Endothelial cell of umbilical vein (primary cell): ENCODE data around the gene ABRAXAS1. TPM values are rescaled to one million over a fixed set of nuclear protein-coding genes. Genes with fewer than 3 reads are reported as not detected.

Experiments
- BruUV-seq: library from RNA; stranded (reverse); fragments of 400-500 nt; replicated peaks from 2 replicates; lab custom pipeline; 2021; lab: Mats Ljungman, UMichigan
- CTCF ChIA-PET: fragments of 300-600, 350-600 bp; sonication (Branson Sonifier 250); formaldehyde crosslinking; loops from one replicate; lab custom pipeline; 2021; ENCODE audit warnings: antibody characterized with exemption, inconsistent platforms; lab: Charles Lee
- POLR2A ChIA-PET: fragments of 300-600, 350-600 bp; sonication (Branson Sonifier 250); formaldehyde crosslinking; loops from one replicate; lab custom pipeline; 2021; ENCODE audit warnings: antibody characterized with exemption, inconsistent platforms; lab: Charles Lee
- DNase-seq: peaks from one replicate; pipeline ENCODE4 v3.0.0-alpha.2; 2011; ENCODE audit warnings: low read depth, low spot score
- FAIRE-seq: peaks from 2 replicates; lab custom pipeline; 2011; peaks lifted over from hg19 to GRCh38; lab: Jason Lieb, UNC
- H2AFZ ChIP-seq: 2 replicates; pipeline ENCODE4 v1.6.0; 2012; ENCODE audit warnings: low read depth, low read length, control low read depth, inconsistent platforms
- H3K27ac ChIP-seq: 2 replicates; pipeline ENCODE4 v1.5.1; 2011; ENCODE audit warnings: low read depth, mild to moderate bottlenecking, control low read depth, low read length, moderate library complexity; ENCODE audit not compliant: insufficient read depth
- H3K27me3 ChIP-seq, 2 experiments: 2 replicates each; pipeline versions ENCODE4 v1.6.0 to v1.6.1; 2011; ENCODE audit warnings: low read length in 2 of 2, mixed read lengths in 1 of 2; ENCODE audit not compliant: control insufficient read depth in 2 of 2, insufficient read depth in 2 of 2
- H3K36me3 ChIP-seq, 2 experiments: 2 replicates in 1 of 2; 3 replicates in 1 of 2; pipeline ENCODE4 v1.5.1; 2011; ENCODE audit warnings: low read length in 2 of 2, mild to moderate bottlenecking in 1 of 2, moderate library complexity in 1 of 2; ENCODE audit not compliant: control insufficient read depth in 2 of 2, insufficient read depth in 2 of 2; ENCODE audit errors: extremely low read depth in 1 of 2
- H3K4me1 ChIP-seq: 3 replicates; pipeline ENCODE4 v1.5.1; 2011; ENCODE audit warnings: mild to moderate bottlenecking, low read length; ENCODE audit not compliant: control insufficient read depth, insufficient read depth; ENCODE audit errors: extremely low read depth
- H3K4me2 ChIP-seq: 2 replicates; pipeline ENCODE4 v1.6.1; 2011; ENCODE audit warnings: low read length, control low read depth, mixed read lengths; ENCODE audit not compliant: insufficient read depth
- H3K4me3 ChIP-seq, 3 experiments: fragments of 200-600 bp in 1 of 3; sonication (generic), shearing (Covaris generic) in 1 of 3; replicated peaks in 1 of 3; 2 replicates each; pipeline ENCODE4 v1.5.1; 2011 to 2016; ENCODE audit warnings: control low read depth in 3 of 3, low read length in 3 of 3, mild to moderate bottlenecking in 2 of 3, inconsistent platforms in 1 of 3, low read depth in 1 of 3, moderate library complexity in 1 of 3; ENCODE audit not compliant: insufficient read depth in 1 of 3
- H3K79me2 ChIP-seq: 2 replicates; pipeline ENCODE4 v1.6.0; 2012; ENCODE audit warnings: low read length, inconsistent platforms; ENCODE audit not compliant: control insufficient read depth, insufficient read depth
- H3K9ac ChIP-seq: replicated peaks from 2 replicates; pipeline ENCODE3; 2011; ENCODE audit warnings: low read length, control low read depth; ENCODE audit not compliant: insufficient read depth; ENCODE audit errors: extremely low read depth
- H3K9me1 ChIP-seq: replicated peaks from 3 replicates; pipeline ENCODE4 v1.6.0; 2011; ENCODE audit warnings: mild to moderate bottlenecking, low read length; ENCODE audit not compliant: control insufficient read depth, insufficient read depth; ENCODE audit errors: extremely low read depth
- H3K9me3 ChIP-seq: replicated peaks from 2 replicates; pipeline ENCODE4 v1.5.1; 2012; ENCODE audit warnings: low read length, inconsistent platforms; ENCODE audit not compliant: control insufficient read depth, insufficient read depth
- H4K20me1 ChIP-seq: replicated peaks from 2 replicates; pipeline ENCODE3; 2011; ENCODE audit warnings: mild to moderate bottlenecking, low read length; ENCODE audit not compliant: control insufficient read depth, insufficient read depth; ENCODE audit errors: extremely low read depth
- EZH2 ChIP-seq: IDR thresholded peaks from 2 replicates; pipeline ENCODE4 v1.6.1; 2012; ENCODE audit warnings: borderline replicate concordance, low read depth, mild to moderate bottlenecking, moderate library complexity, low read length, inconsistent platforms; ENCODE audit not compliant: severe bottlenecking
- FOS ChIP-seq: IDR thresholded peaks from 2 replicates; pipeline ENCODE4 v1.6.1; 2011; ENCODE audit warnings: mild to moderate bottlenecking, low read length, moderate library complexity, borderline replicate concordance; ENCODE audit not compliant: insufficient read depth
- GATA2 ChIP-seq: IDR thresholded peaks from 2 replicates; pipeline ENCODE4 v1.7.0; 2011; ENCODE audit warnings: low read depth, mild to moderate bottlenecking, moderate library complexity, mixed read lengths, low read length; ENCODE audit not compliant: insufficient read length, insufficient read depth
- JUN ChIP-seq: IDR thresholded peaks from 2 replicates; pipeline ENCODE4 v1.6.1; 2011; ENCODE audit warnings: borderline replicate concordance, low read depth; ENCODE audit not compliant: insufficient read length, insufficient read depth
- MYC ChIP-seq: IDR thresholded peaks from one replicate; pipeline ENCODE4 v1.6.1; 2011; ENCODE audit warnings: mild to moderate bottlenecking, low read depth, low read length
- POLR2A ChIP-seq: IDR thresholded peaks from 2 replicates; pipeline ENCODE4 v1.6.1; 2012; ENCODE audit warnings: low read depth, mild to moderate bottlenecking, control low read depth, low read length
- POLR2AphosphoS5 ChIP-seq: IDR thresholded peaks from 2 replicates; pipeline ENCODE4 v1.6.1; 2012; ENCODE audit warnings: low read depth, mild to moderate bottlenecking, control low read depth, low read length, moderate library complexity; ENCODE audit not compliant: insufficient read depth
- dilution Hi-C: fragments of 300-500 bp; cut with MboI; formaldehyde crosslinking; loops from one replicate; pipeline ENCODE4 v1.15.0; 2019; ENCODE audit warnings: low sequenced_read_pairs; ENCODE audit not compliant: extremely low pct_ligation_motif_present
- intact Hi-C: fragments of 100-400 bp; cut with micrococcal nuclease; formaldehyde crosslinking; loops from one replicate; pipeline ENCODE4 v1.10.0; 2022
- polyA plus RNA-seq, 4 experiments: library from polyadenylated mRNA; depleted of rRNA in 3 of 4; stranded (reverse) in 3 of 4; unstranded in 1 of 4; fragments of >200 nt; gene quantifications; 2 replicates each; pipeline versions ENCODE4 v1.2.1 to v1.2.3, GENCODE V29; 2011 to 2012; ENCODE audit warnings: missing spikeins in 1 of 4
- total RNA-seq: library from RNA; stranded (reverse); gene quantifications from 2 replicates; pipeline ENCODE4 v1.2.3, GENCODE V29; 2021
- TF ChIP-seq, protein P1 (sequence below), 2 donors: IDR thresholded peaks; 1 replicate in 1 of 2; 2 replicates in 1 of 2; pipeline ENCODE4 v1.5.1; 2011; ENCODE audit warnings: low read length in 2 of 2, mild to moderate bottlenecking in 2 of 2, moderate library complexity in 2 of 2, control low read depth in 1 of 2, inconsistent platforms in 1 of 2, low read depth in 1 of 2; ENCODE audit not compliant: insufficient read depth in 1 of 2; ENCODE audit errors: extremely low read depth in 1 of 2
- TF ChIP-seq, protein P2 (sequence below): IDR thresholded peaks from 2 replicates; pipeline ENCODE4 v1.6.1; 2011; ENCODE audit not compliant: insufficient read depth, insufficient read length

The ABRAXAS1 gene
- total and polyA plus RNA-seq, 2 donors (not counting 3 experiments of a cell fraction or from before 2014, with no cell fraction given): 5.5 to 16.7 TPM

DNA sequence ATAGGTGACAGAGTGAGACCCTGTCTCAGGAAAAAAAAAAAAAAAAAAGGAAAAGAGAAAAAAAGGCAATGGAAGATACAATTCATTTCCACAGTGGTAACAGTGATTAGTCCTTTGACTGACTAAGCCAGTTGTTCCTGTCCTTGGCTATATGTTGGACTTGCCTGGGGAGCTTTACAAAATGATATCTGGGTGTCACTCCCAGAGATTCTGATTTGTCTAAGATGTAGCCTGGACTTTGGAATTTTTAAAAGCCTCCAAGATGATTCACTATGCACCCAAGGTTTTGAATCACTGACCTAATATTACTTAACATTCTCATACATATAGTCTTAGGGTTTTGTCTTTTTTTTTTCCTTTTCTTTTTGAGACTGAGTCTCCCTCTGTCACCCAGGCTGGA is 46.2 kb downstream of the ABRAXAS1 start:
- TF ChIP-seq EZH2 (no peak), GATA2 (no peak), POLR2AphosphoS5 (no peak), MYC (no peak), JUN (no peak), POLR2A (no peak), FOS (no peak)
- TF ChIP-seq, protein P1, sequence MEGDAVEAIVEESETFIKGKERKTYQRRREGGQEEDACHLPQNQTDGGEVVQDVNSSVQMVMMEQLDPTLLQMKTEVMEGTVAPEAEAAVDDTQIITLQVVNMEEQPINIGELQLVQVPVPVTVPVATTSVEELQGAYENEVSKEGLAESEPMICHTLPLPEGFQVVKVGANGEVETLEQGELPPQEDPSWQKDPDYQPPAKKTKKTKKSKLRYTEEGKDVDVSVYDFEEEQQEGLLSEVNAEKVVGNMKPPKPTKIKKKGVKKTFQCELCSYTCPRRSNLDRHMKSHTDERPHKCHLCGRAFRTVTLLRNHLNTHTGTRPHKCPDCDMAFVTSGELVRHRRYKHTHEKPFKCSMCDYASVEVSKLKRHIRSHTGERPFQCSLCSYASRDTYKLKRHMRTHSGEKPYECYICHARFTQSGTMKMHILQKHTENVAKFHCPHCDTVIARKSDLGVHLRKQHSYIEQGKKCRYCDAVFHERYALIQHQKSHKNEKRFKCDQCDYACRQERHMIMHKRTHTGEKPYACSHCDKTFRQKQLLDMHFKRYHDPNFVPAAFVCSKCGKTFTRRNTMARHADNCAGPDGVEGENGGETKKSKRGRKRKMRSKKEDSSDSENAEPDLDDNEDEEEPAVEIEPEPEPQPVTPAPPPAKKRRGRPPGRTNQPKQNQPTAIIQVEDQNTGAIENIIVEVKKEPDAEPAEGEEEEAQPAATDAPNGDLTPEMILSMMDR (IDR thresholded peaks at IDR 0.05; ENCODE audit: extremely low read depth in 1 of 2, insufficient read depth in 1 of 2, low read depth in 1 of 2, low read length in 2 of 2): no peak
- TF ChIP-seq, protein P2, sequence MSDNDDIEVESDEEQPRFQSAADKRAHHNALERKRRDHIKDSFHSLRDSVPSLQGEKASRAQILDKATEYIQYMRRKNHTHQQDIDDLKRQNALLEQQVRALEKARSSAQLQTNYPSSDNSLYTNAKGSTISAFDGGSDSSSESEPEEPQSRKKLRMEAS: no peak
- Histone ChIP-seq H4K20me1 (no peaks in the 10 kb centered on the region), H3K4me3 (no peak overlapping the region), H3K4me1 (no peaks in the 10 kb centered on the region), H2AFZ (no peak overlapping the region), H3K27ac (no peak overlapping the region), H3K27me3 (no peaks in the 10 kb centered on the region), H3K9me3 (no peaks in the 10 kb centered on the region), H3K9ac (no peak overlapping the region), H3K9me1 (no peaks in the 10 kb centered on the region), H3K79me2 (no peaks in the 10 kb centered on the region), H3K36me3 (peaks cover 0 to 2% of the 10 kb centered on the region in 2 experiments), H3K4me2 (no peak overlapping the region)
- dilution Hi-C loops (no loop called here), intact Hi-C loops (no loop called here)
- CTCF ChIA-PET: interaction anchor here (0.6 kb wide), 1 partner anchor 1081 kb away, joined by 3 read pairs; no protein-coding TSS in a partner anchor
- POLR2A ChIA-PET: no interaction called here
- BruUV-seq: no TSS peak
- no peak for DNase-seq
- FAIRE-seq: no peak
